ENCODE results near the gene TRIM10.
A peak's percentile ranks its signal among the peaks of the same experiment; 100 is the strongest.

The TRIM10 gene

GRCh38 chr6:30112402-30112994 is 48.5 kb downstream of the TRIM10 start:
- Histone ChIP-seq H3K4me3 (ENCODE audit: low read depth in 1 of 5, low read length in 5 of 5) (no peak overlapping the region), H3K9ac (ENCODE audit: low read length in 5 of 5) (no peak overlapping the region), H3K4me1 (ENCODE audit: control insufficient read depth in 5 of 5, insufficient read depth in 5 of 5, low read length in 5 of 5) (no peaks in the 10 kb centered on the region), H3K36me3 (ENCODE audit: control insufficient read depth in 5 of 5, insufficient read depth in 5 of 5, low read length in 5 of 5) (no peaks in the 10 kb centered on the region), H3K27me3 (ENCODE audit: control insufficient read depth in 5 of 5, insufficient read depth in 4 of 5, low read length in 5 of 5) (peaks cover 17 to 47% (median 38%) of the 10 kb centered on the region in 5 donors), H3K27ac (ENCODE audit: low read depth, low read length) (no peak overlapping the region), H3K9me3 (ENCODE audit: control insufficient read depth in 5 of 5, low read length in 5 of 5) (no peaks in the 10 kb centered on the region)

- Histone ChIP-seq H3K27me3 (ENCODE audit: control insufficient read depth in 5 of 5, insufficient read depth in 4 of 5, low read length in 5 of 5) (peaks cover 17 to 47% (median 39%) of the 10 kb centered on the region in 5 donors), H3K4me3 (ENCODE audit: low read depth in 1 of 5, low read length in 5 of 5) (no peak overlapping the region), H3K27ac (ENCODE audit: low read depth, low read length) (no peak overlapping the region), H3K36me3 (ENCODE audit: control insufficient read depth in 5 of 5, insufficient read depth in 5 of 5, low read length in 5 of 5) (no peaks in the 10 kb centered on the region), H3K9me3 (ENCODE audit: control insufficient read depth in 5 of 5, low read length in 5 of 5) (no peaks in the 10 kb centered on the region), H3K9ac (ENCODE audit: low read length in 5 of 5) (no peak overlapping the region), H3K4me1 (ENCODE audit: control insufficient read depth in 5 of 5, insufficient read depth in 5 of 5, low read length in 5 of 5) (no peaks in the 10 kb centered on the region)
Observed at GRCh38 chr6:30111266-30111856, 49.6 kb downstream of the TRIM10 start.

GRCh38 chr6:30104661-30105060 is 56.4 kb downstream of the TRIM10 start:
- Histone ChIP-seq H3K9me3 (ENCODE audit: control insufficient read depth in 5 of 5, low read length in 5 of 5) (no peaks in the 10 kb centered on the region), H3K27me3 (ENCODE audit: control insufficient read depth in 5 of 5, insufficient read depth in 4 of 5, low read length in 5 of 5) (peaks cover 3 to 37% (median 23%) of the 10 kb centered on the region in 5 donors), H3K9ac (ENCODE audit: low read length in 5 of 5) (no peak overlapping the region), H3K27ac (ENCODE audit: low read depth, low read length) (no peak overlapping the region), H3K4me1 (ENCODE audit: control insufficient read depth in 5 of 5, insufficient read depth in 5 of 5, low read length in 5 of 5) (peaks cover 9 to 40% (median 35%) of the 10 kb centered on the region in 5 donors), H3K4me3 (ENCODE audit: low read depth in 1 of 5, low read length in 5 of 5) (no peak overlapping the region), H3K36me3 (ENCODE audit: control insufficient read depth in 5 of 5, insufficient read depth in 5 of 5, low read length in 5 of 5) (no peaks in the 10 kb centered on the region)

GRCh38 chr6:30103872-30104179 is 57.2 kb downstream of the TRIM10 start:
- Histone ChIP-seq H3K36me3 (ENCODE audit: control insufficient read depth in 5 of 5, insufficient read depth in 5 of 5, low read length in 5 of 5) (no peaks in the 10 kb centered on the region), H3K4me3 (ENCODE audit: low read depth in 1 of 5, low read length in 5 of 5) (peak overlapping the region; percentile 56 to 76 (median 60)), H3K9me3 (ENCODE audit: control insufficient read depth in 5 of 5, low read length in 5 of 5) (no peaks in the 10 kb centered on the region), H3K27ac (ENCODE audit: low read depth, low read length) (no peak overlapping the region), H3K9ac (ENCODE audit: low read length in 5 of 5) (peak overlapping the region in 2 of 5 donors; percentile 58 to 64), H3K27me3 (ENCODE audit: control insufficient read depth in 5 of 5, insufficient read depth in 4 of 5, low read length in 5 of 5) (peaks cover 3 to 41% (median 23%) of the 10 kb centered on the region in 5 donors), H3K4me1 (ENCODE audit: control insufficient read depth in 5 of 5, insufficient read depth in 5 of 5, low read length in 5 of 5) (peaks cover 9 to 40% (median 35%) of the 10 kb centered on the region in 5 donors)

- H3K36me3 ChIP-seq (ENCODE audit: control insufficient read depth in 5 of 5, insufficient read depth in 5 of 5, low read length in 5 of 5) = no peaks in the 10 kb centered on the region
- peak overlapping the region; percentile 56 to 76 (median 60) for H3K4me3 ChIP-seq (ENCODE audit: low read depth in 1 of 5, low read length in 5 of 5)
- peak overlapping the region; percentile 82 for H3K27ac ChIP-seq (ENCODE audit: low read depth, low read length)
- peaks cover 8 to 47% (median 26%) of the 10 kb centered on the region in 5 donors for H3K27me3 ChIP-seq (ENCODE audit: control insufficient read depth in 5 of 5, insufficient read depth in 4 of 5, low read length in 5 of 5)
- H3K9me3 ChIP-seq (ENCODE audit: control insufficient read depth in 5 of 5, low read length in 5 of 5) = no peaks in the 10 kb centered on the region
- peak overlapping the region in 4 of 5 donors; percentile 45 to 83 (median 61) for H3K9ac ChIP-seq (ENCODE audit: low read length in 5 of 5)
- H3K4me1 ChIP-seq (ENCODE audit: control insufficient read depth in 5 of 5, insufficient read depth in 5 of 5, low read length in 5 of 5) = peaks cover 9 to 40% (median 35%) of the 10 kb centered on the region in 5 donors
Observed at GRCh38 chr6:30102970-30103871, 57.8 kb downstream of the TRIM10 start.

- Histone ChIP-seq H3K9me3 (ENCODE audit: control insufficient read depth in 5 of 5, low read length in 5 of 5) (no peaks in the 10 kb centered on the region), H3K36me3 (ENCODE audit: control insufficient read depth in 5 of 5, insufficient read depth in 5 of 5, low read length in 5 of 5) (no peaks in the 10 kb centered on the region), H3K27ac (ENCODE audit: low read depth, low read length) (peak overlapping the region; percentile 82), H3K4me1 (ENCODE audit: control insufficient read depth in 5 of 5, insufficient read depth in 5 of 5, low read length in 5 of 5) (peaks cover 9 to 40% (median 35%) of the 10 kb centered on the region in 5 donors), H3K4me3 (ENCODE audit: low read depth in 1 of 5, low read length in 5 of 5) (peak overlapping the region; percentile 58 to 76 (median 69)), H3K9ac (ENCODE audit: low read length in 5 of 5) (peak overlapping the region in 4 of 5 donors; percentile 56 to 83 (median 62)), H3K27me3 (ENCODE audit: control insufficient read depth in 5 of 5, insufficient read depth in 4 of 5, low read length in 5 of 5) (peaks cover 12 to 44% (median 27%) of the 10 kb centered on the region in 5 donors)
Observed at GRCh38 chr6:30102414-30102969, 58.5 kb downstream of the TRIM10 start.

Data from subcutaneous abdominal adipose tissue (tissue), 5 donors.